Breast epithelium (tissue), 3 donors: ENCODE measurements around the gene U2AF1.
"Not testable (repeated sequence)": the region's sequence is repeated elsewhere in the genome, so short reads cannot be mapped to it uniquely, and the experiment has no call there.

Experiments
- CTCF ChIP-seq, 3 donors: fragments of 450-650 bp; IDR thresholded peaks; one replicate each; pipeline ENCODE4 v1.5.1; 2016 to 2017; ENCODE audit warnings: antibody characterized with exemption in 3 of 3, mild to moderate bottlenecking in 3 of 3, moderate library complexity in 3 of 3
- POLR2A ChIP-seq: fragments of 450-650 bp; IDR thresholded peaks from one replicate; pipeline ENCODE4 v1.6.1; 2016; ENCODE audit warnings: antibody characterized with exemption, mild to moderate bottlenecking, moderate library complexity

GRCh38 chr21:43101676-43102075 lies 5.7 kb downstream of the U2AF1 start:
- not testable (repeated sequence) for TF ChIP-seq CTCF (IDR thresholded peaks at IDR 0.05); POLR2A
